ENCODE data around the gene AP5M1. TPM values are rescaled to one million over a fixed set of nuclear protein-coding genes. Genes with fewer than 3 reads are reported as not detected.
"Not testable (repeated sequence)": the region's sequence is repeated elsewhere in the genome, so short reads cannot be mapped to it uniquely, and the experiment has no call there.

Gene AP5M1
- total and polyA plus RNA-seq, 9 donors = 22.9 to 36.1 (median 32.1) TPM

DNA sequence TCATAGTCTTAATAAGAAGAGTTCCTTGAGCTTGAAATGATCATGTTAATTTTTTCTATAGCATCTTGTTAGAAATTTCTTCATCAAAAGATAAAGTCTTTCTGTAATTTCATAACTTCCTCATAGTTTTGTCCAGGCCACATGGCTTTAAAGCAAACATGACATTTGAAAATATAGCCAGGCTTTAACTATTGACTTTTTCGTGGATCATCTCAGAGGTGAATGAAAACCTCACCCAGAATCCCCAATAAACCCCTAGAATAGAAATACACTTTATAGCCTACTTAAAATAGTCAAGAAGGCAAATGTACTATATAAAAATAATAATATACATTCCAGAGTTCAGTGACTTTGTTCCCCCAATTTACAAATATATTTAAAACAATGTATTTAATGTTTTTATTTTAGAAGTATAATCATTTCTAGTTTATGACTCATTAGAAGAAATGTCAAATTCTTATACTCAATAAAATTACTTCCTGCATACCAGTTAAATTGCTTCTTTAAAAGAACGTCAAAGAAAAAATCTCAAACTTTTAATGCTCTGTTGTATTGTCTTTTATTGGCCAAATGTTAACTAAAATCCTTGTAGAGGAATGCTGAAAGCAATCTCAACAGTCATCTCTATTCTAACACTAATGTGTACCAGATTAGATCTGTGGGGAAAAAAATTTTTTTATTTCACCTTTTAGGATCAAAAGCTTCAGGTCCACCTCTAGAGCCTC lies 21.7 kb upstream of the AP5M1 start:
- Histone ChIP-seq H3K4me1 (ENCODE audit: control insufficient read depth, insufficient read depth, low read length) (no peaks in the 10 kb centered on the region), H3K36me3 (ENCODE audit: control insufficient read depth, insufficient read depth, low read length) (peaks cover 5% of the 10 kb centered on the region), H3K4me3 (ENCODE audit: low read length) (no peak overlapping the region), H3K9me3 (replicated peaks; ENCODE audit: control insufficient read depth, low read depth, low read length) (no peaks in the 10 kb centered on the region), H3K27me3 (ENCODE audit: control insufficient read depth, insufficient read depth, low read length) (no peaks in the 10 kb centered on the region), H3K27ac (ENCODE audit: low read length) (no peak overlapping the region)
- no CpG with 5 or more reads among the region's 2 CpGs for WGBS (ENCODE audit: insufficient coverage)
- DNase-seq = no peak

DNA sequence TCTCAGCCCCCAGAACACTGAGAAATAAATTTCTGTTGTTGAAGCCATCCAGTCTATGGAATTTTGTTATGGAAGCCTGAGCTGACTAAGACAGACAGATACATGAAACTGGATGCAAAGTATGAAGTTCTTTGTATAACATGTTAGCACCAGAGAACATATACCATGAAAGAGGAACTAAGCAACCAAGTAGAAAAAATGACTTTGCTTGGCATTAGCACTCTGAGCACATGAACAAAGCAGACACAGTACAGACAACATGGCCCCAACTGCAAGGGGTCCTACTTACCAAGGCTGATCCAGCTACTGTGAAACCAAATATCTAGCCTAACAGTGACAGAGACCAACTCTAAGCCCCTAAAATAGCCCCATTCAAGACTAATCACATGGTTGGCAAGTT lies 13.9 kb upstream of the AP5M1 start:
- H3K4me3 ChIP-seq (ENCODE audit: low read length) = no peak overlapping the region
- DNase-seq = no peak
- H3K36me3 ChIP-seq (ENCODE audit: control insufficient read depth, insufficient read depth, low read length) = no peaks in the 10 kb centered on the region
- no peaks in the 10 kb centered on the region for H3K27me3 ChIP-seq (ENCODE audit: control insufficient read depth, insufficient read depth, low read length)
- H3K27ac ChIP-seq (ENCODE audit: low read length) = no peak overlapping the region
- H3K9me3 ChIP-seq (replicated peaks; ENCODE audit: control insufficient read depth, low read depth, low read length) = peaks cover 2% of the 10 kb centered on the region
- H3K4me1 ChIP-seq (ENCODE audit: control insufficient read depth, insufficient read depth, low read length) = no peaks in the 10 kb centered on the region

DNA sequence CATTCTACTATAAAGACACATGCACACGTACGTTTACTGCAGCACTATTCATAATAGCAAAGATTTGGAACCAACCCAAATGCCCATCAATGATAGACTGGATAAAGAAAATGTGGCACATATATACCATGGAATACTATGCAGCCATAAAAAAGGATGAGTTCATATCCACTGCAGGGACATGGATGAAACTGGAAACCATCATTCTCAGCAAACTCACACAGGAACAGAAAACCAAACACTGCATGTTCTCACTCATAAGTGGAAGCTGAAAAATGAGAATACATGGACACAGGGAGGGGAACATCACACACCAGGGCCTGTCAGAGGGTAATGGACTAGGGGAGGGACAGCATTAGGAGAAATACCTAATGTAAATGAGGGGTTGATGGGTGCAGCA lies 10.6 kb upstream of the AP5M1 start:
- H3K27me3 ChIP-seq (ENCODE audit: control insufficient read depth, insufficient read depth, low read length); H3K4me1 ChIP-seq (ENCODE audit: control insufficient read depth, insufficient read depth, low read length); H3K9me3 ChIP-seq (replicated peaks; ENCODE audit: control insufficient read depth, low read depth, low read length); DNase-seq; H3K36me3 ChIP-seq (ENCODE audit: control insufficient read depth, insufficient read depth, low read length); H3K4me3 ChIP-seq (ENCODE audit: low read length); H3K27ac ChIP-seq (ENCODE audit: low read length): not testable (repeated sequence)
- WGBS (ENCODE audit: insufficient coverage) = no CpG with 5 or more reads among the region's 2 CpGs

DNA sequence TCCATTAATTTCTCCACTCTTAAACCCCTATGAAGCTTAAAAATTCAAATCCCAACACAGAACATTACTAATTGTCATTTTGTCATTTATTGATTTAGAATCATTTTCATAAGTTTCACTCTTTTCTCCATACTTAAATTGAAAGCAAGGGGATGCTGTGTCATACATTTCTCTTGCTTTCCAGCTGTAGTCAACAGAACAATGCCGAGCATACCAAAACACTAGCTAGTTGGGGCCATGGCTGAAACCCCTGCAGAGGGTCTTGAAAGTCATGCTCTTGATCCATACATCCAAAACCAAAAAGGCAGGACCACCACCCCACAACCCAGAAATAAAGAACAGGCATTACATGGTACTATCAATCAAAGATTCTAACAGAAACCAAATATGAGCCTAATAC lies 9.1 kb upstream of the AP5M1 start:
- H3K27ac ChIP-seq (ENCODE audit: low read length) = no peak overlapping the region
- no peaks in the 10 kb centered on the region for H3K27me3 ChIP-seq (ENCODE audit: control insufficient read depth, insufficient read depth, low read length)
- no peaks in the 10 kb centered on the region for H3K36me3 ChIP-seq (ENCODE audit: control insufficient read depth, insufficient read depth, low read length)
- H3K9me3 ChIP-seq (replicated peaks; ENCODE audit: control insufficient read depth, low read depth, low read length) = peaks cover 2% of the 10 kb centered on the region
- no peak overlapping the region for H3K4me3 ChIP-seq (ENCODE audit: low read length)
- no peaks in the 10 kb centered on the region for H3K4me1 ChIP-seq (ENCODE audit: control insufficient read depth, insufficient read depth, low read length)
- WGBS (ENCODE audit: insufficient coverage) = no CpG with 5 or more reads among the region's 1 CpG
- DNase-seq = no peak

DNA sequence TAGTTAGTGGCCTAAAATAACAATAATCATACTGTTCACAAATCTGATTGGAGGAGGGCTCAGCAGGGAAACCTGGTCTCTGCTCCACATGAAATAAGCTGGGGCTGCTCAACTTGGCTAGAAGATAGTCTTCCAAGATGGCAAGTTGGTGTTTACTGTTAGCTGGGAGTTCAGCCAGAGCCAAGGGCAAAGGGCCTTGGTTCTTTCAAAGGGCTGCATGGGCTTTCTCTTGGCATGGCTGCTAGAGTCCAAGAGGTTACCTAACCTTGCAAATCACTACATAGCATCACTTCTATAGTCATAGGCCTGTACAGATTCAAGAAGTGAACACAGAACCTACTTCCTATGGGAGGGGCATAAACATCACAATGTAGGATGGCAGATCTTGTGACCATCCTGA lies 7.2 kb upstream of the AP5M1 start:
- H3K27me3 ChIP-seq (ENCODE audit: control insufficient read depth, insufficient read depth, low read length) = no peaks in the 10 kb centered on the region
- no peaks in the 10 kb centered on the region for H3K36me3 ChIP-seq (ENCODE audit: control insufficient read depth, insufficient read depth, low read length)
- no peak overlapping the region for H3K27ac ChIP-seq (ENCODE audit: low read length)
- no peak for DNase-seq
- H3K9me3 ChIP-seq (replicated peaks; ENCODE audit: control insufficient read depth, low read depth, low read length) = peaks cover 2% of the 10 kb centered on the region
- H3K4me1 ChIP-seq (ENCODE audit: control insufficient read depth, insufficient read depth, low read length) = no peaks in the 10 kb centered on the region
- no peak overlapping the region for H3K4me3 ChIP-seq (ENCODE audit: low read length)

DNA sequence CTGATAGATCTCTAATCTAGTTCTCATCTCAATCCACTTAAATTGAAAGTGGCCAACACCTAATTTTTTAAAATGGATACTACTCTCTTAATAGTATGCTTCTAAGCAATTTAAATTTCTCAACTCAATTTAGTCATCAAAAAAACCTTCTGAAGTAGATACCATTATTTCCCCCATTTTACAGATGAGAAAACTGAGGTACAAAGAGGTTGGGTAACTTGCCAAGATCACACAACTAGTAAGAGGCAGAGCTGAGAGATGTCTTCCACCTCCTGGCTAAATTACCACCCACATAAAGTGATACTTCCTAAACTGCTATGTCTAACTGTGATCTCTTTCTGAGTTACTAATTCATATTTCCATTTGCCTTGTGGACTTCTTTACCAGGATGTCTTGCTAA lies 6.7 kb upstream of the AP5M1 start:
- no peak for DNase-seq
- H3K36me3 ChIP-seq (ENCODE audit: control insufficient read depth, insufficient read depth, low read length) = no peaks in the 10 kb centered on the region
- no peaks in the 10 kb centered on the region for H3K4me1 ChIP-seq (ENCODE audit: control insufficient read depth, insufficient read depth, low read length)
- no peak overlapping the region for H3K4me3 ChIP-seq (ENCODE audit: low read length)
- H3K9me3 ChIP-seq (replicated peaks; ENCODE audit: control insufficient read depth, low read depth, low read length) = peaks cover 2% of the 10 kb centered on the region
- no peak overlapping the region for H3K27ac ChIP-seq (ENCODE audit: low read length)
- H3K27me3 ChIP-seq (ENCODE audit: control insufficient read depth, insufficient read depth, low read length) = no peaks in the 10 kb centered on the region

DNA sequence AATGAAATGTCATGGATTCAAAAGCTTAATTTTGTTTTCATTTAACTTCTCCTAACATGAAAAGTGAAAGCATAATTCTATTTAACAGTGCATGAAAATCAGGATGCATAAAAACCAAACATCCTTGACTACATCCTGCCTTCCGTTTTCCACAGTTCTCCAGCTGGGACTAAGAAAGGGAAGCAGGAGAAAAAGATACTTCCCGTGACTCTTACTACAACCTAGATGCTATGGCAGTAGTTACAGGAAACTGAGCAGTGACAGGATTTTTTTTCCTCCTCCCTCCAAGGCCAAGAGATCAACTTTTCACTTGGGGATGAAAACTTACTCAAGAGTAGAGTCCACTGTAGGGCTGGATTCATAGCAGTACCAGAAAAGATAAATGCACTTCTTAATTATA lies 2.7 kb upstream of the AP5M1 start:
- Histone ChIP-seq H3K27ac (ENCODE audit: low read length) (no peak overlapping the region), H3K36me3 (ENCODE audit: control insufficient read depth, insufficient read depth, low read length) (no peaks in the 10 kb centered on the region), H3K9me3 (replicated peaks; ENCODE audit: control insufficient read depth, low read depth, low read length) (no peaks in the 10 kb centered on the region), H3K4me1 (ENCODE audit: control insufficient read depth, insufficient read depth, low read length) (peaks cover under 1% of the 10 kb centered on the region), H3K4me3 (ENCODE audit: low read length) (no peak overlapping the region), H3K27me3 (ENCODE audit: control insufficient read depth, insufficient read depth, low read length) (no peaks in the 10 kb centered on the region)
- WGBS (ENCODE audit: insufficient coverage) = no CpG with 5 or more reads among the region's 2 CpGs
- peak; percentile 43 for DNase-seq

DNA sequence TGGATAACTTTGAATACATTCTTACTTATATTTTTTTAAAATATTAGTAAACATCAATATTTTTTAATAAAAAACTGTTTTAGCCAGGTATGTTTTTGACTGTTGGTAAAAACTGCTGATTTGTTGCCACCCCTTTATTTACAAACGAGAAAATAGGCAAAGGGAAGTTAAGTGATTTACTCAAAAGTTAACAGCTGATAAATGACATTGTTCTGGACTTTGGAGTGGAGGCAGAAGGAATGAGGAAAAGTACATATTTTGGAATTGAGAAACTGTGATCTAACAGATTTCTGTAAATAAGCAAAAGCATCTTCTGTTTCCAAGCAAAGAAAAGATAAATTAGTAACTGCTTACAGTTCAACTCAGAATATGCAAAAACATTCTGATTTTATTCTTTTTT lies 4.5 kb downstream of the AP5M1 start:
- Histone ChIP-seq H3K9me3 (replicated peaks; ENCODE audit: control insufficient read depth, low read depth, low read length) (no peaks in the 10 kb centered on the region), H3K4me1 (ENCODE audit: control insufficient read depth, insufficient read depth, low read length) (peaks cover 2% of the 10 kb centered on the region), H3K4me3 (ENCODE audit: low read length) (no peak overlapping the region), H3K27ac (ENCODE audit: low read length) (no peak overlapping the region), H3K27me3 (ENCODE audit: control insufficient read depth, insufficient read depth, low read length) (no peaks in the 10 kb centered on the region), H3K36me3 (ENCODE audit: control insufficient read depth, insufficient read depth, low read length) (peaks cover 9% of the 10 kb centered on the region)
- no peak for DNase-seq
- no CpG with 5 or more reads among the region's 1 CpG for WGBS (ENCODE audit: insufficient coverage)

DNA sequence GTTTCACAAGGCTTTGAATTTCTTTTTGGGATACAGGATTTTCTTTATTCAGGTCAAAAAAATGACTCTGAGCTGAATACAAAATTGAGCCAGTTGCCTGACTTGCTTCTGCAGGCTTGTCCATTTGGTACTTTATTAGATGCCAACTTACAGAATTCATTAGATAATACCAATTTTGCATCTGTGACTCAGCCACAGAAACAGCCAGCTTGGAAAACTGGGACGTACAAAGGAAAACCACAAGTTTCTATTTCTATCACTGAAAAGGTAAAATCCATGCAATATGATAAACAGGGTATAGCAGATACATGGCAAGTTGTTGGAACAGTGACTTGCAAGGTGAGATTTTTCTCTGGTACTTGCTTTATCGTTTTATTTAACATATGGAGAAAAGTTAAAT lies 5.8 kb downstream of the AP5M1 start:
- no CpG with 5 or more reads among the region's 2 CpGs for WGBS (ENCODE audit: insufficient coverage)
- H3K36me3 ChIP-seq (ENCODE audit: control insufficient read depth, insufficient read depth, low read length) = peaks cover 11% of the 10 kb centered on the region
- H3K27ac ChIP-seq (ENCODE audit: low read length) = no peak overlapping the region
- H3K27me3 ChIP-seq (ENCODE audit: control insufficient read depth, insufficient read depth, low read length) = no peaks in the 10 kb centered on the region
- no peaks in the 10 kb centered on the region for H3K9me3 ChIP-seq (replicated peaks; ENCODE audit: control insufficient read depth, low read depth, low read length)
- DNase-seq = no peak
- no peak overlapping the region for H3K4me3 ChIP-seq (ENCODE audit: low read length)
- peaks cover 2% of the 10 kb centered on the region for H3K4me1 ChIP-seq (ENCODE audit: control insufficient read depth, insufficient read depth, low read length)

DNA sequence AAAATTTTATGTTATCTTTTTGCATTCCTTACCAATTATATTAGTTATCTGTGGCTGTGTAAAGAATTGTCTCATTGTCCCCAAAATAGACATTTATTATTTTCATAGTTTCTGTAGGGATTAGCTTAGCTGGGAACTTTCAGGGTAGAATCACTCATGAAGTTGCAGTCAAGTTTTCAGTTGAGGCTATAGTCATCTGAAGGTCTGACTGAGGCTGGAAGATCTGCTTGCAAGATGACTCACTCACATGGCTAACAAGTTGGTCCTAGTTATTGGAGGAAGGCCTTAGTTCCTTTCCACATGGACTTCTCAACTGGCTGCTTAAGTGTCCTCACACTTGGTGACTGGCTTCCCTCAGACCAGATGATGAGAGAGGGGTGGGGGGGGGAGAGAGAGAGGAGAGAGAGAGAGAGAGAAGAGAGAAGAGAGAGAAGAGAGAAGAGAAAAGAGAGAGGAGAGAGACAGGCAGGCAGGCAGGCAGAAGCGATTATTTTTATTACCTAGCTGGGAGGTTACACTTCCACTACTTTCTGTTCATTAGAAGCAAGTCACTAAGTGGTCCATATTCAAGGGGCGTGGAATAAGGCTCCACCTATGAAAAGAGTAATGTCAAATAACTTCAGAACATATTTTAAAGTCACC lies 6.4 kb downstream of the AP5M1 start:
- peaks cover 2% of the 10 kb centered on the region for H3K4me1 ChIP-seq (ENCODE audit: control insufficient read depth, insufficient read depth, low read length)
- no peaks in the 10 kb centered on the region for H3K9me3 ChIP-seq (replicated peaks; ENCODE audit: control insufficient read depth, low read depth, low read length)
- no peak overlapping the region for H3K4me3 ChIP-seq (ENCODE audit: low read length)
- no peak for DNase-seq
- H3K27me3 ChIP-seq (ENCODE audit: control insufficient read depth, insufficient read depth, low read length) = no peaks in the 10 kb centered on the region
- H3K27ac ChIP-seq (ENCODE audit: low read length) = no peak overlapping the region
- WGBS (ENCODE audit: insufficient coverage) = no CpG with 5 or more reads among the region's 2 CpGs
- H3K36me3 ChIP-seq (ENCODE audit: control insufficient read depth, insufficient read depth, low read length) = peaks cover 11% of the 10 kb centered on the region

DNA sequence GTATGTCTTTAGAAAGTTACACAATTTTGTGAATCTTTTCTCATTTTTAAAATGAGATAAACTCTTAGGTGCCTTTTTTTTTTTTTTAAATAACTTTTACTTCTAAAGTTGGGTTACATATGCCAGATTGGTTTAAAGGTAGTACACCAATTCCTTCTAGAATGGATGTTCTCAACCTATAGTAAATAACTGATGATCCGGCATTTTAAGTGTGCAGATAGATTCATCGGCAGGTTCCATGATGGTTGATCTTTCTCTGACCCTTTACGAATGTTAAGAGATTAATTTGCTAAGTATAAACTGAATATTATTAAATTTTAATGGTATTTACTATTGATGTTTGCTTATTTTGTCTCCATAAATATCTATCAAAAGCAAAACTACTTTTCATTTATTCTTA lies 8.3 kb downstream of the AP5M1 start:
- Histone ChIP-seq H3K9me3 (replicated peaks; ENCODE audit: control insufficient read depth, low read depth, low read length) (no peaks in the 10 kb centered on the region), H3K27ac (ENCODE audit: low read length) (no peak overlapping the region), H3K4me3 (ENCODE audit: low read length) (no peak overlapping the region), H3K4me1 (ENCODE audit: control insufficient read depth, insufficient read depth, low read length) (no peaks in the 10 kb centered on the region), H3K27me3 (ENCODE audit: control insufficient read depth, insufficient read depth, low read length) (no peaks in the 10 kb centered on the region), H3K36me3 (ENCODE audit: control insufficient read depth, insufficient read depth, low read length) (peaks cover 16% of the 10 kb centered on the region)
- WGBS (ENCODE audit: insufficient coverage) = no CpG with 5 or more reads among the region's 3 CpGs
- no peak for DNase-seq
